GM19351 (cell line): ENCODE data around the gene ZNF584.

Experiments used
- ATAC-seq: cut with Tn5 transposase; IDR thresholded peaks from one replicate; pipeline ENCODE4 v1.9.1; 2021; ENCODE audit warnings: mild to moderate bottlenecking, moderate library complexity; ENCODE audit not compliant: unreplicated experiment

Gene ZNF584

GRCh38 chr19:58385891-58386575, 22.4 kb upstream of the ZNF584 start:
- peak; percentile 2 for ATAC-seq

- peak; percentile 79 for ATAC-seq
These were observed 21.7 kb upstream of the ZNF584 start, which contains the start of gene RPS5 for GRCh38 chr19:58386576-58387337. Gene RPS5, plus strand, starts transcription at chr19:58387269. Its CDS starts 869 bp downstream, at chr19:58388138.

GRCh38 chr19:58387338-58388174, 20.9 kb upstream of the ZNF584 start:
- ATAC-seq: no peak

DNA sequence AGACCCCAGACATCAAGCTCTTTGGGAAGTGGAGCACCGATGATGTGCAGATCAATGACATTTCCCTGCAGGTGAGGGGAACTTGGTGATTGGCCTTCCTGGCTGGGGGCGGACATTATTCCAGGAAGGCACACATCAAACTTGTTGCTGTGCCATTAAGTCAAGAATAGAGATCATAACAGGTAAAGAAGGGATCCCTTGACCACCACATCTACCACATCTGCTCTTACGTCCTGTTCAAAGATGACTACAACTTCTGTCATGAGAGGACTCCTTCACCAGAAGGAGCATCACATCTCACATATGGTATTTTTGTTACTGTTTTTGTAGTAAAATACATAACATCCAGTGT, 20.3 kb upstream of the ZNF584 start:
- no peak for ATAC-seq

GRCh38 chr19:58392945-58393724, 15.3 kb upstream of the ZNF584 start:
- ATAC-seq: no peak

DNA sequence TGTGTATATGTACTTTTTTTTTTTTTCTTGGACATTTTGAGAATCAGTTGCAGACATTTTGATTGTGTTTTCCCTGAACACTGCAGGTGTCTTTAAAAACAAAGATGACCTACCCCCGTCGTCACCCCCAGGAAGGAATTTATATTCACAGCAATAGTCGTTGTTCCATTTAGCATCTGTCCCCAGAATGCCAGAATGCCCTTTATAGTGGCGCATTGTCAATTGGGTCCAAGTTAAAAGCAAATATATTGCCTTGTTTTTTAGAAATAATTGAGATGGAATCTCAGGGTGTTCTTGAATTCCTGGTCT, 14.8 kb upstream of the ZNF584 start:
- ATAC-seq: no peak

- ATAC-seq: no peak
These were observed 13.6 kb upstream of the ZNF584 start for GRCh38 chr19:58394821-58395219.

GRCh38 chr19:58395220-58395978, 13.1 kb upstream of the ZNF584 start, which contains the start of gene RNF225:
Gene RNF225, plus strand, starts transcription at chr19:58395656. Its CDS starts 434 bp downstream, at chr19:58396090.
- ATAC-seq: no peak

DNA sequence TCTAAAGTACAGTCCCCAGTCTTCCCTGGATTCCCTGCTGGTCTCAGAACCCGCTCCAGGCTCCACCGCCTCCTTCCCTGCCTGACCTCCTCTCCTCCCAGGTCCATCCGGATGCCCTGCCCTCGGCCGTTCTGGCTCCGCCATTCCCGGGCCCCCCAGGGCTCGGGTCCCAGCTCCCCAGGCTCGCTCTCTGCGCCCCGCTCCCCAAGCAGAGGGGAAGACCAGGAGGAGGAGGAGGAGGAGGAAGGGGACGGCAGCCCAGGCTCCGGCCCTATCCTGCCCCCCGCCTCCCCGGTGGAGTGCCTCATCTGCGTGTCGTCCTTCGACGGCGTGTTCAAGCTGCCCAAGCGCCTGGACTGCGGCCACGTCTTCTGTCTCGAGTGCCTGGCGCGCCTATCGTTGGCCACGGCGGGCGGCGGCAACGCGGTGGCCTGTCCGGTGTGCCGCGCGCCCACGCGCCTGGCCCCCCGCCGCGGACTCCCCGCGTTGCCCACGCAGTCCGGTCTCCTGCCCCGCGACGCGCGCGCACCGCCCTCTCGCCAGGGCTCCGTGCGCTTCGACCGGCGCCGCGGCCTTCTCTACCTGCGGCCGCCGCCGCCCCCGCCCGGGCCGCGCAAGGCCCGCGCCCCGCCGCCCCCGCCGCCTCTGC, 12.3 kb upstream of the ZNF584 start:
- ATAC-seq: no peak

DNA sequence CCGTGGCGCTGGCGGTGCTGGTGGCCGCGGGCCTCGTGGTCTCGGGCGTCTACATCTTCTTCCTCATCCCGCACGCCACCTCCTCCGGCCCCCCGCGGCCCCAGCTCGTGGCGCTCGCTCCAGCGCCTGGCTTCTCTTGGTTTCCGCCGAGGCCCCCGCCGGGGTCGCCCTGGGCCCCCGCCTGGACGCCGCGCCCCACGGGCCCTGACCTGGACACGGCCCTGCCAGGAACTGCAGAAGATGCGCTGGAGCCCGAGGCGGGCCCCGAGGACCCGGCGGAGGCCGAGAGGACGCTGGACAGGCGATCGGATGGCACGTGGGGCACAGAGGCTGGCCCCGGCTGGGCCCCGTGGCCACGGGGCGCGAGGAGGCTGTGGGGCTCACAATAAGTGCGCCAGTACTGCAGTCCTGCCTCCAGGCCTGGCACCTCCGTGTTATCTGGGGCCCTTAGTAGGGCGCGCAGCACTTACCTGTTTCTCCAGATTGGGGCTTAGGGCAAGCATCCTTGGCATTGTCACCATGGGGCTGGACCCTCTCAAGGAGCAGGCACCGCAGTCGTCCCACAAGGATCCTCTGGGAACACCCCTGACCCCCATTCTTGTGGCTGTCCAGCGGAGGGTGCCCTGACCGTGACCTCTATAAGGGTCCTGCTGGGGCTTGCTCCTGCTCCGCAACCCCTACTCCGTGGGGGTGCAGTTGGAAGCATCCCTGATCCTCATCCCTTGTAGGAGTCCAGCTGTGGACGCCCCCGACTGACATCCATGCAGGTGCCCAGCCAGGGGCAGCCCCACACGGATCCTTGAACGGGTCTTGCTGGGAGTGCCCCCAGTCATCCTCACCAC, 11.5 kb upstream of the ZNF584 start:
- ATAC-seq: no peak

- no peak for ATAC-seq
These were observed 10.9 kb upstream of the ZNF584 start for GRCh38 chr19:58397533-58398037.

DNA sequence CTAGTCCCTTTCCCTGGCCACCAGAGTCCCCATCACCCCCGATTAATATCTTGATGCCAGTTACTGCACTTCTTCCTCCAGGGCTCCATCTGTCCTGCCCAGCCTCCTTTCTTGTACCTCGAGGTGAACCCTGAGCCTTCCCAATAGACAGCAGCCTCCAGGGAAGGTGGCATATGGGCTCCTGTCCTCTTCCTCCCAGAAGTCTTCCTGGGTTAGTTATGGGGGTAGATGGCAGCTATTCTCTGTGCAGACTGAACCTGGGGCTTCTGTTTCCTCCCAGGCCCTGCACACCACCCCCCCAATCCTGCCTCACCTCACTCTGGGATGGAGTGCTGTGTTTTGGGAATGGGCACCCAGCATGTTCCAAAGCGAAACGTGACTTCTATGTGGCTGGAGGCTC, 10.4 kb upstream of the ZNF584 start:
- no peak for ATAC-seq

DNA sequence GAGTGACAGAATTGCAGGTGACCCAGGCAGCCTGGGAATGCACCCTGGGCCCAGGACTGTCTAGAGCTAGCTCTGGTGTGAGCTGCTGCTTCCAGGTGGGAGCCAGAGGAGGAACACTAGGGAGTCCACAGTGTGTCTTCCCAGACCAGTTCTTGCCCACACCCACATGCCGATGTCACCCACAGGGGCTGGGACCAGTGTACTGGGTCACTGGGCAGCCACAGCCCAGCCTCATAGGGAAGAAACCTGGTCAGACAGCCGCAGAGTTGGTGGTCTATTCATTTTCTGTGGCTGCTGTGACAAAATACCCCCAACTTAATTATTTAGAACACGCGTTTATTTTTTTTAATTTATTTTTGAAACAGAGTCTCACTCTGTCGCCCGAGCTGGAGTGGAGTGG, 9.9 kb upstream of the ZNF584 start:
- no peak for ATAC-seq

DNA sequence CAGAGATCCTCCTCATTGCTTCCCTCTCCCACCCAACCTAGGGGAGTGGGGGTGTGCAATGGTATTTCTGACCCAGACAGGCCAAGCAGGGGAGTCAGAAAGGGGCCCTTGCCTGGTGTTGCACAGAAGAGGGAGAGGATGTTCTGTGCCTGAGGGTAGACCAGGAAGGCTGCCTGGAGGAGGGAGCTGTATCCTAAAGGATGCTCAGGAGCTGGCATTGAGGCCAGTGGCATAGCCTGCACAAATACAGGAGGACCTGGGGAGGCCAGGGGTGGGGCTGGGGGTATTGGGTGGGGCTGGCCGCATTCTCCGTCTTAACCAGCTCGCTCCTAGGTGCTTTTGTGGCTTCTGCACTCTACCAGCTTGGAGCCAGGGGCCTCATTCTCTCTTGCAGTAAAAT, 8.5 kb upstream of the ZNF584 start:
- no peak for ATAC-seq

- ATAC-seq: no peak
These were observed 8.0 kb upstream of the ZNF584 start for GRCh38 chr19:58400316-58400915.

DNA sequence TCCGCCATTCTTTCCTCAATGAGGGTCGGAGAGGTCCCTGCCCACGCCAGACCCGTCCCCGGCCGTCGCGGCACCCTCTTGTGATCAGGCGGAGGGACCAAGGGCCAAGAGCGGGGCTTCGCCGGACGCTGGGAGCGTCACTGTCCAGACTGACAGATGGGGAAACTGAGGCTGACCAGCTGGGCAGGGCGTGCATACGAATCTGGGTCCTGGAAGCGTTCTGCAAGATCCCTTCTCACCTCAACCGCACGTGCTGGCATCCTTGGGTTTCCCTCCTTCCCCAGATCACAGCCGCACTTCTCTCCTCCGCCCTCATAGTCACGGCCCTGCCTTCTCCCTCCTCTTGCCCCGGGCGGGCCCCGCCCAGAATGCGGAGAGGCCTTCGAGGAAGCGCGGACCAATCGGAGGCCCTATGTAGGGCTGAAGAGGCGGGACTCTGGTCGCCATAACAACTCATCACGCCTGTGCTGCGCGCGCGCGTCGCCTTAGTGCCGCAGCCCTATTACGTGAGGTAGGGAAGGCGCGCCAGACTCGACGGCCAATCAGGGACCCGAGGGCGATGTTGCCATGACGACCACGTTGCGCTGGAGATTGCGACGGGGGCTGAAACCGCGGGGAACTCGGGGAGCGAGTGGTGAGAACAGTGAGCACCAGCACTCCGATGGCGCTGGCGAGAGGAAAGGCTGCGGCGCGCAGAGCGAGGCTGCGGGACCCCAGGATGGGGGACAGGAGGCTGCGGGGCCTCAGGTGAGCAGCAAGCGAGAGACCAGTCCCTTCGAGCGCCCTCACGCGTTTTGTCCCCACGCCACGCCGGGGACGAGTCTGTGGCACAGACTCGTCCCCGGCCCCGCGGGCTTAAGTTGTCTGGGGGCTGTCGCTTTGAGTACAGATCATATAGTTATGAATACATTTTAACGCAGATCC, 7.3 kb upstream of the ZNF584 start:
- ATAC-seq: peak; percentile 95

DNA sequence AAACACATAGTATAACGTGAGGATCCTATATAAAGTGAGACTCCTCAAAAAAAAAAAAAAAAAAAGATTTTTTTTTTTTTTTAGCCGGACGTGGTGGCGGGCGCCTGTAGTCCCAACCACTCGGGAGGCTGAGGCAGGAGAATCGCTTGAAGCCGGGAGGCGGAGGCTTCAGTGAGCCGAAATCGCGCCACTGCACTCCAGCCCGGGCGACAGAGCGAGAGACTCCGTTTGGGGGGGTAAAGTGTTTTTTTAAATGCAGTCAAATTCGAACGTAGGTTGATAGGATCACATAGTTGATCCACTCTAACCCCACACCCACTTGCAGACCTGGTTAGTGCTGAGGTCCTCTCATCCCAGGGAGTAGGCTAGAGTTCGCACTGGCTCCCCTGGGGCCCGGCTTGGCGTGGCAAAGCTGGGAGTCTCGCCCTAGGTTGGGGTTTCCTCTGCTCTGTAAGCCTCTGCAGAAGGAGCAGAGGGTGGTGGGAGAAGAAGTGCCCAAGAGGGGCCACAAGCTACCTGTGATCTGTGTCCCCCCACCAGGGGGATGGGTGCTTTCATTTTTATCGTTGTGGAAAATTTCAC, 6.5 kb upstream of the ZNF584 start:
- ATAC-seq: no peak
